CD4-positive, alpha-beta T cell treated with Interleukin-15 for 1 hour (primary cell): ENCODE measurements around the gene APH1B.
"Not testable (repeated sequence)": the region's sequence is repeated elsewhere in the genome, so short reads cannot be mapped to it uniquely, and the experiment has no call there.

Source experiments
- DNase-seq: peaks from one replicate; pipeline ENCODE4 v3.0.0-alpha.2; 2020

Gene APH1B

DNA sequence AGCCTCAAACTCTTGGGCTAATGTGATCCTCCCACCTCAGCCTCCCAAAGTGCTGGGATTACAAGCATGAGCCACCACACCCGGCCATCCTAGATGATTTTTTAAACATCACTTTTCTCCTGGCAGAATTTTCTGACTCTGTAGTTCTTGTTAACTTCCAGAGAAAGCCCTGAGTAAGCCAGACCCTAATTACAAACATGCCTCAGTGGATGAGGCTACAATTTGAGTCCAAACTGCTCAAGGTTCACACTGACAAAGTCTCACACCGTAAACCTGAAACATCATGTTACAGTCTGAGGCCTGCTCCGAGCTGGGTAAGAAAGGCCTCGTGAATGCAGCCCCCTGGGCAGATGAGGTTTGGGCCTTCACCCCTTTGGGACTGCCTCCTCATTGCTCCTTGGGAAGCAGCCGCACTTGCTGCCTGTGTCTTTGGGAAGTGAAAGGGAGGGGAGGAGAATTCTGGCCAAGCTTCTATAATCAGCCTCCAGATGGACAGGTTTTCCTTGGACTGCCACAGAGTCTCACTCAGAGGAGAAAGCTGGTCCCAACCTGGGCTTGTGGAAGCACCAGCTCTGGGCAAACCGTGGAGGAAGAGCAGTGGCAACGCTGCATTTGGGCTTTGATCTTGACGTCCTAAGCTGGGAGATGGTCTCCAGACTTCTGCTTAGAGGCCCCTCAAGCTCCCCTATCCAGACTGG is 58.3 kb downstream of the APH1B start:
- DNase-seq: no peak

GRCh38 chr15:63337046-63337445 is 59.6 kb downstream of the APH1B start:
- no peak for DNase-seq

GRCh38 chr15:63338170-63338569 is 60.8 kb downstream of the APH1B start:
- no peak for DNase-seq

- no peak for DNase-seq
Measured at GRCh38 chr15:63339006-63339766, 61.8 kb downstream of the APH1B start.

GRCh38 chr15:63339836-63340235 is 62.4 kb downstream of the APH1B start:
- no peak for DNase-seq

DNA sequence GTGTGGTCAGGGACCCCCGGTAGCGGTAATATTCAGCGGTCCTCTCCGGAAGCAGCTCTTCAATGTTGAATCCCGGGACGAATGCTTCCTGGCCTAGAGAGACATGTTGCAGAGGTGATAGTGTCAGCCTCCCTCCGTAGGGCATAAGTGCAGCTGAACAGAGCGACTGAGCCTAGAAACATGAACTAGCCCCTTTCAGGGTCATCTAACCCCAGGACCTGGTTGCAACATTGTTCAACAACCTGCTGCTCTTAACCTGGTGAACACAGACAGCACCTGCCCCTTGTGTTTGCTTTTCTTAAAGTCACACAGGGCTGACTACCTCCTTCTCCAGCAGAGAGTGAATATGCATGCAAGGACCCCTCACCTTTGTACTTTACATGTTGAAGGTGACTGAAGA is 62.9 kb downstream of the APH1B start:
- DNase-seq: no peak

DNA sequence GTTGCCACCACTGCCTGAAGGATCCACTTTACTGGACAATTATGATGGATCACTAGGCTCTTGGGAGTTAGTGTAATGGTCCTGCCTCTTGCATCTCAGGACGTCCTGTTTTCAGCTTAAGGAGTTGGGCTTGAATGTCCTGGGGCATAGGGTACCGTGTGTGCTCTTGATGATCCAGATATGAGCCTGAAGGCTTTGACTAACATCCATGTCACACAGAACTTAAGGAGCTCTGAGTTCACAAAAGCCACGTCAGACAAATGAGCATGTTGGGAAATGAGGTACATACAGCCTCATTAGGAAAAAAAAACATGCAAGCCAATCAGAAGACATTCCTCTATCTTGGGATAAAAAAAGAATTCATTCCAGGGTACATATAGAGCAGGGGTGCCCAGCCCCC is 63.5 kb downstream of the APH1B start:
- DNase-seq: no peak

DNA sequence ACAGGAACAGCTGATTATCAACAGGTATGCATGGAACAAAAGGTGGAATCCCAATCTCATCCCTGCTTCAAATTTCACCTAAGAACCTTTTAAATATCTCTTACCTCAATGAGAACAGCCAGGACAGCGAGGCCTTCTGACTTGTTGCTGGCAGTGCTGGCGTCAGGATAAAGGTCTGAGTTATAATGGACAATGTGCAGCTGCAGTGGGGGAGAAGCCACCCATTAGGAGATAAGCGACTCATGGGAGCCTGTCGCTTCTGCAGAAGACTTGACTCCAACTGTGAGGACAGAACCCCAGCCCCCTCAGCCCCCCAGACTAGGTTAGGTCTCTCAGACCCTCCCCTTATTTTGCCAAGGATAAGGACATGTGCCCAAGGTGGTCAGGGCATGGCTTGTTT is 64.5 kb downstream of the APH1B start:
- DNase-seq: no peak

DNA sequence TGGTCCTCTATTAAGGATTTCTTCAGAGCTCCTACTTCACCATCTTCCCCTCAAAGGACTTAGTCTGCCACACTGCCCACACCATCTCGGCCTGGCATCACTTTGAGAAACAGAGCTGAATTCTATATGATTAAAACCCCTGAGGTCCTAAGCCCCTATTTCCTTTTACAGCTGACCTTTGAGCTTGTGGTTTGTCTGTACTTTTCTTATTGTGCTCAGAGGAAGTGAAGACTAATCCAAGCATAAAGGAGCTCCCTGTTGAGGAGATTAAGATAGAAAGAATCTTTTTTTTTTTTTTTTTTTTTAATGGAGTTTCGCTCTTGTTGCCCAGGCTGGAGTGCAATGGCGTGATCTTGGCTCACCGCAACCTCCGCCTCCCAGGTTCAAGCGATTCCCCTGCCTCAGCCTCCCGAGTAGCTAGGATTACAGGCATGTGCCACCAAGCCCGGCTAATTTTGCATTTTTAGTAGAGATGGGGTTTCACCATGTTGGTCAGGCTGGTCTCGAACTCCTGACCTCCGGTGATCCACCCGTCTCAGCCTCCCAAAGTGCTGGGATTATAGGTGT is 65.7 kb downstream of the APH1B start:
- not testable (repeated sequence) for DNase-seq

DNA sequence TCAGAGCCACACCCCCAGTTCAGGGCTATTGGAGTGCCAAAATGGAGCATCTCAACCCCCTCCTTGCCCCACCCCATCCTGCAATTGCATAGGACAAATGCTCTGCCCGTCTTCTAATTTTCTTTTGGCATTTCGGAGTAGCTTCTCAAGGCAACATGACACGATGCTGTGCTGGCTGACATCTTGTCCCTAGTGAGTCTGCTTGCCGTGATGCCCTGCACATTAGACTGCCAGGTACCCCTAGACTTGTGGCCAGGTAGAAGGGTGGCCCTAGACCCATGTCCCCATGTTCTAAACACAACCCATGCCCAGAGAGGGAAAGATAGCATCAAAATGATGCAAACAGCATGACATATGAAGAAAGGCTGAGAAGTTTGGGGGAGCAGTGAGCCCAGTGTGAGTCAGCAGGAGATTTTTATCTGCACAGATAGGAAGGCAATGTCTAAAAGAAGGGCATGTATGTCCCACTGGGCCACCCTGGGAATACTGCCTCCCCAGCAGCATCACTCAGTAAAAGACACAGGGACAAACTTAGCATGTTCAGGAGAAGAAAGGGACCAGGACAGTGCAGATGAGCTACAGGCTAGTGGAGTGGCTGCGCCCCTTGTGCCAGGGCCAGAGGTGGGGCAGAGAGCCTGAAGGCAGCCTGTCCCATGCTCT is 67.5 kb downstream of the APH1B start:
- DNase-seq: no peak

- DNase-seq: no peak
Measured at GRCh38 chr15:63345391-63345752, 68.0 kb downstream of the APH1B start.

DNA sequence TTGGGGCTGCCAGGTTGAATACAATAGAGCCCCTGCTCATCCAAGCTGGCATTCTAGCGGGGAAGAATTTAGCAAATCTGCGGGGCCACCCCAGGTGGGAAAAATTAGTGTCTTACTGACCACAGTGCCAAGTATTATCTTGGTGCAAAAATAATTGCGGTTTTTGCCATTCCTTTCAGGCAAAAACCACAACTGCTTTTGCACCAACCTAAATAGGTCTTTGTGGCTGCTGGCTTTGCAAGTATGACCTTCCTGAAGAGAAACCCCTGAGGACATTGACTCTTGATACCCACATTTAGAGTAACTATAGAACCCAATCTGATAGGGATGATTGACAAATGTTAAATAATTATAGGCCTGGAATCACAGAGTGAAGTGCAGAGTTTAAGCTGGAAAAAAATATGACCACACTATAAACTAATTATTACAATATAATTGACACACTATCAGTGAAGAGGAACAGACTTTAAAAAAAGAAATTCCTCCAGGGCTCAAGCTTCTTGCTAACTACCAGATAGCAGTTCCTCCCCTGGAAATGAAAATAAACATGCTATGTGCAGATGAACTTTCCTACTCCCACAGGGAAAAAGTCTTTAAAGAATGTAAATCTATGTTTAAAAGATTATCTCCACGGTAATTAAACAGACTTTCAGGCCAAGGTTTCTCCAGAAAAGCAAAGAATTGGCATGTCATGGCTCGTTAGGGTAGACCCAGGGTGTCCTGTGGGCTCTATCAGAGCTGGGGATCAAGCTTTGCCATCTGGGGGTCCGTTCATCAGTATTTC is 69.9 kb downstream of the APH1B start:
- DNase-seq: no peak

DNA sequence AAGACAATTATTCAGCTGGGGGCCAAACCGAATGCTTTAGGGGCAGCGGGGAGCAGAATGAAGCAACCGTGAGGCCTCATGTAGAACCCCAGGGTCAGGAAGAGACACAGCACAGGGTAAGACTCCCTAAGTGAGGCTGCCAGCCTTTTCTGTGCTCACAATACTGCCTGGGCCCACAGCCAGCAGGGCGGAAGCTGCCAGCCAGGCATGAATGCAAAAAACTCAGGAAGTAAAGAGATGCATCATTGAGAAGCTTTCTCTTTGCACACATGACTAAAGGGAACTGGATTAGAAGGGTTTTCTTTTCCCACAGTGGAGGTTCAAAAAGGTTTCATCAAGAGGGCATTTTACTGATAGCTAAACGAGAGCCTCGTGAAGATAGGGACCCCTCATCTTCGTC is 71.0 kb downstream of the APH1B start:
- DNase-seq: no peak

GRCh38 chr15:63349156-63349555 is 71.8 kb downstream of the APH1B start:
- DNase-seq: no peak

DNA sequence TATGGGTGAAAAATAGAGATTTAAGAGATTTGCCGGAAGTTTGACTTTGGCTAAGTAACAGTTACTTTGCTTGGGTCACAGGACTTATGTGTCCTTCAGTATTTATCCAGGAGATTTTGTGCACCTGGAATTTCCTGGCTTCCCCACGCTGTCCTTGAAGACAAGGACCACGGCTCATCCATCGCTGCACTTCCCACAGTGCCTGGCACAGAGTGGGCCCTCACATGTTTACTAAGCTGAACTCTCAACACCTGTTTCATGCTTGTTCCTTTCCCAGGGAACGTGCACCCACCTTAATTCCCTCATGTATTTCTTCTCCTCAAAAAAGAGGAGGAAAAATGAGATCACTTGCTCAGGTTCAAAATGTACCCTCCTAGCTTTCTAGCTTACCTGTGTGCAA is 72.2 kb downstream of the APH1B start:
- no peak for DNase-seq

DNA sequence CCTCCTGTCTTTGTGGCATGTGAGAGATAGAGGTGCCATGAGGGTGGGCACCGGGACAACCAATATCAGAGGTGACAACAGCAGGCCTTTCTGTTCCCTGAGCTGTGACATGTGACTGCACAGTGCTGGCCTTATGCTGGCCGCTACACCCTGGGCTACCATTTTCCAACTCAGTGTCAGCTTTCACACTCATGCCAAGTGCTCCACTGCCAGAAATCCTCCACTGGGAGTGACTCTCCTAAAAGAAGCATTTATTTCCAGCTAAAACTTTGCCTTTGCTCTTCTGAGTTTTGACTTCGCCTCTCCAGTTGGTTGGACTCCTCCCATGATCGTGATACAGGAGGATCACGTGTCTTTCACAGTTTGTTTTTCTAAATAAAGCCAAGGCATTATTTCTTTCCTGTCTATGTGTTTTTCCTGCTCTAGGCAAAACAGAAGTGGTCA is 72.8 kb downstream of the APH1B start:
- DNase-seq: no peak

- no peak for DNase-seq
Measured at GRCh38 chr15:63351170-63351569, 73.8 kb downstream of the APH1B start.

- DNase-seq: no peak
Measured at GRCh38 chr15:63352808-63353207, 75.4 kb downstream of the APH1B start.

GRCh38 chr15:63353261-63353660 is 75.9 kb downstream of the APH1B start:
- no peak for DNase-seq

DNA sequence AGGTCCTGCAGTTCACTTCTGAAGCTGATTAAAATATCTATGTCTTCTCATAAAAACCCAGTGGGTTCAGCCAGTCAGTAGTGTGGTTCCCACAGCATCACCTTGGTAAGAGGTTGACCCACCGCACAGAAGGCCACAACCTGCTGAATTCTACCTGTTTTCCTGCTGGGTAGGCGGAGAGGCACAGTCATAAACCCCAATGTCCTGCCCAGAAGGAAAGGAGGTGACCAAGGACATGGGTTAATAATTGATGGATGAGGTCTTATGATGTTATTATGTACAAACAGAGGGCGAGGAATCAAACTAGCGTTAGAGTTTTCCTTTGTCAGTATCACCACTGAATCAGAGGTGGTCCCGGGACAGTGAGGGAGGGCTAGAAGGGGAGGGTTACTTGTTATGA is 76.5 kb downstream of the APH1B start:
- DNase-seq: no peak

DNA sequence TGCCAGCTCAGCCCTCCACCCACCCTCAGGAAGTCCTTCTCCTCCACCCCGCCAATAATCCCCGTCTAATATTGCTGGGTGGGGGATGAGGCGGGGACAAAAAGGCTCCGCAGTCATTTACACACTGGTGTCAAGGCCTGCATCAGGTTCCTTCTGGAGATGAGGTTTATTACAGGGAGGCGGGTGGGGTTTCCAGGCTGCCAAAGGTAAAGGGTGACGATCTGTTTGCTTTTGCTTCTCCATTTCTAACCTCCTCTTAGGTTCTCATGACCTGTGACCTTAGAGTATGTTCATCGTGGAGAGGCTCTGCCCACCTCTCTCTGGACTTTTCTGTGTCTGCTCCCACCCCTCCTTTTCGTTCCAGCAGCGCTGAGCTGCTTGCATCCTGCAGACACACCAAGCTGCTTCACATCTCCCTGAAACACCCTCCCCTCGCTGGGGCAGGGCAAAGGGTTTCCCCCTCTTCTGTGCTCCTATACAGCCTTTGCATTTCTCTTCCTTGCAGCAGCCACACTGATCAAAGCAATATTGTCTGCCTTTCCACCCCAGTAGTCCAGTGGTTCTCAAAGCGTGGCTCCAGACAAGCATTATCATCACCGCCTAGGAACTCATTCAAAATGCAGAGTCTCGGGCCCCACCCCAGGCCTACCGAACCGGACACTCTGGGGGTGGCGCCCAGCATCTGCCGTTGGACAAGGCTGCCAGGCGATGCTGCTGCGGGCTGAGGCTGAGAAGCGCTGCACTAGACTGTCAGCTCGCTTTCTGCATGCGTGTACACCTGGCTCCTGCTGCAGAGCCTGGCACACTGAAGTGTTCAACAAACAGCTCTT is 77.6 kb downstream of the APH1B start:
- no peak for DNase-seq

GRCh38 chr15:63357061-63357460 is 79.7 kb downstream of the APH1B start:
- no peak for DNase-seq
